ENCODE results near the gene ST6GALNAC6. TPM values are rescaled to one million over a fixed set of nuclear protein-coding genes. Genes with fewer than 3 reads are reported as not detected.

ST6GALNAC6 gene
- total and polyA plus RNA-seq, 11 donors = 28.4 to 75.9 (median 43.2) TPM

- ATAC-seq (no peak), DNase-seq (no peak)
- WGBS, 4 donors = 67 to 86% (median 81%) methylated on average over 4 to 5 of the region's 5 CpGs
- TF ChIP-seq POLR2A (IDR thresholded peaks at IDR 0.05) (no peak), CTCF (IDR thresholded peaks at IDR 0.05) (no peak)
- intact Hi-C loops (cut with DNase I) = loop anchor here in 7 of 10 donors (5.0 kb wide), 4 partner anchors 43 to 178 kb away; partner anchors contain the start of genes CDK9 (in 4 of the 7), FPGS (in 1 of the 7) and TOR2A (in 1 of the 7)
- Histone ChIP-seq H3K9me3 (no peaks in the 10 kb centered on the region), H3K27ac (peak overlapping the region in 3 of 12 donors; percentile 42 to 78 (median 56)), H3K4me3 (peak overlapping the region in 6 of 12 donors; percentile 67 to 88 (median 79)), H3K36me3 (peaks cover 0 to 46% (median 32%) of the 10 kb centered on the region in 9 donors), H3K4me1 (peaks cover 7 to 50% (median 38%) of the 10 kb centered on the region in 12 donors), H3K27me3 (no peaks in the 10 kb centered on the region)
Observed at GRCh38 chr9:127915325-127915752, 15.9 kb upstream of the ST6GALNAC6 start.

GRCh38 chr9:127913682-127914081, 14.3 kb upstream of the ST6GALNAC6 start:
- Histone ChIP-seq H3K9me3 (no peaks in the 10 kb centered on the region), H3K4me1 (peaks cover 3 to 36% (median 30%) of the 10 kb centered on the region in 12 donors), H3K27me3 (no peaks in the 10 kb centered on the region), H3K27ac (no peak overlapping the region), H3K4me3 (no peak overlapping the region), H3K36me3 (peaks cover 0 to 58% (median 45%) of the 10 kb centered on the region in 9 donors)
- DNase-seq = peak in 1 of 5 donors; percentile 34
- 93 to 97% (median 97%) methylated on average over 11 of the region's 11 CpGs for WGBS, 4 donors
- intact Hi-C loops (cut with DNase I) = loop anchor here in 1 of 10 donors (5.0 kb wide), 1 partner anchor 41 kb away; no protein-coding TSS in a partner anchor
- no peak for ATAC-seq
- TF ChIP-seq CTCF (IDR thresholded peaks at IDR 0.05) (no peak), POLR2A (IDR thresholded peaks at IDR 0.05) (no peak)

- DNase-seq (no peak), ATAC-seq (no peak)
- 92 to 97% (median 93%) methylated on average over 5 of the region's 5 CpGs for WGBS, 4 donors
- Histone ChIP-seq H3K36me3 (peaks cover 0 to 66% (median 53%) of the 10 kb centered on the region in 9 donors), H3K27me3 (no peaks in the 10 kb centered on the region), H3K9me3 (no peaks in the 10 kb centered on the region), H3K4me3 (no peak overlapping the region), H3K27ac (no peak overlapping the region), H3K4me1 (peaks cover 3 to 28% (median 24%) of the 10 kb centered on the region in 12 donors)
- intact Hi-C loops (cut with DNase I) = loop anchor here in 1 of 10 donors (5.0 kb wide), 1 partner anchor 41 kb away; no protein-coding TSS in a partner anchor
- no peak for TF ChIP-seq CTCF (IDR thresholded peaks at IDR 0.05)
Observed at GRCh38 chr9:127912882-127913281, 13.5 kb upstream of the ST6GALNAC6 start.

GRCh38 chr9:127912296-127912695, 12.9 kb upstream of the ST6GALNAC6 start:
- 97 to 98% (median 97%) methylated on average over 17 to 31 of the region's 31 CpGs for WGBS, 4 donors
- intact Hi-C loops (cut with DNase I) = loop anchor here in 1 of 10 donors (5.0 kb wide), 1 partner anchor 40 kb away; no protein-coding TSS in a partner anchor
- Histone ChIP-seq H3K36me3 (peaks cover 0 to 68% (median 54%) of the 10 kb centered on the region in 9 donors), H3K9me3 (no peaks in the 10 kb centered on the region), H3K4me3 (no peak overlapping the region), H3K27ac (no peak overlapping the region), H3K27me3 (no peaks in the 10 kb centered on the region), H3K4me1 (peaks cover 3 to 25% (median 20%) of the 10 kb centered on the region in 12 donors)
- no peak for DNase-seq
- TF ChIP-seq CTCF (IDR thresholded peaks at IDR 0.05) = no peak
- TF ChIP-seq POLR2A (IDR thresholded peaks at IDR 0.05) = no peak
- no peak for ATAC-seq

Measured in heart left ventricle (tissue), 16 donors.